Astrocyte (in vitro differentiated cells and primary cell): Measurements from ENCODE around the gene KCNH6.

Experiments
- CTCF ChIP-seq: IDR thresholded peaks from 2 replicates; pipeline ENCODE4 v1.5.1; 2011; ENCODE audit warnings: low read depth, mild to moderate bottlenecking, inconsistent platforms, low read length, moderate library complexity; ENCODE audit not compliant: insufficient read depth
- EZH2 ChIP-seq: IDR thresholded peaks from 2 replicates; pipeline ENCODE4 v1.6.1; 2012; ENCODE audit warnings: mild to moderate bottlenecking, low read length, inconsistent platforms; ENCODE audit not compliant: insufficient read depth

- TF ChIP-seq CTCF (no peak), EZH2 (no peak)
Observed at GRCh38 chr17:63516910-63517824, 6.0 kb upstream of the KCNH6 start.
